T47D (cell line): ENCODE results near the gene CRACDL.

ENCODE experiments used
- DNase-seq, 2 experiments: peaks; one replicate each; pipeline versions ENCODE4 v3.0.0 to v3.0.0-alpha.2; 2011 to 2012; ENCODE audit warnings: low read depth in 1 of 2, low spot score in 1 of 2
- JUND ChIP-seq: IDR thresholded peaks from 2 replicates; pipeline ENCODE4 v1.6.1; 2012; ENCODE audit warnings: low read depth
- in situ Hi-C: cut with HindIII; loops from 2 replicates; pipeline ENCODE4 v1.10.0; 2016; ENCODE audit warnings: low sequenced_read_pairs, low pct_unique_long_range_greater_than_20kb

Gene CRACDL

GRCh38 chr2:98935777-98936352, at the start of gene CRACDL:
TSS of gene CRACDL (minus strand) at chr2:98936225. CDS start at chr2:98846800, 89,425 bp downstream.
- TF ChIP-seq JUND = no peak
- in situ Hi-C loops = no loop called here
- DNase-seq = peak; percentile 30 to 38

GRCh38 chr2:98975611-98976010, 39.6 kb upstream of the CRACDL start:
- TF ChIP-seq JUND = no peak
- in situ Hi-C loops = no loop called here
- no peak for DNase-seq

- DNase-seq = no peak
- no peak for TF ChIP-seq JUND
- in situ Hi-C loops = no loop called here
Observed at GRCh38 chr2:98972582-98973167, 36.6 kb upstream of the CRACDL start.

GRCh38 chr2:98959810-98960507, 23.9 kb upstream of the CRACDL start:
- in situ Hi-C loops = no loop called here
- DNase-seq = no peak
- no peak for TF ChIP-seq JUND

- DNase-seq = no peak
- in situ Hi-C loops = no loop called here
- TF ChIP-seq JUND = no peak
Observed at GRCh38 chr2:98952966-98953365, 16.9 kb upstream of the CRACDL start.

- no peak for DNase-seq
- no peak for TF ChIP-seq JUND
- in situ Hi-C loops = no loop called here
Observed at GRCh38 chr2:98948956-98949739, 13.1 kb upstream of the CRACDL start.

- DNase-seq = no peak
- in situ Hi-C loops = no loop called here
- no peak for TF ChIP-seq JUND
Observed at GRCh38 chr2:98947554-98947953, 11.5 kb upstream of the CRACDL start.

GRCh38 chr2:98946855-98947254, 10.8 kb upstream of the CRACDL start:
- TF ChIP-seq JUND = no peak
- DNase-seq = no peak
- in situ Hi-C loops = no loop called here

GRCh38 chr2:98944775-98945174, 8.8 kb upstream of the CRACDL start:
- DNase-seq = no peak
- no peak for TF ChIP-seq JUND
- in situ Hi-C loops = no loop called here

GRCh38 chr2:98940102-98940501, 4.1 kb upstream of the CRACDL start:
- DNase-seq = no peak
- no peak for TF ChIP-seq JUND
- in situ Hi-C loops = no loop called here

- DNase-seq = no peak
- TF ChIP-seq JUND = no peak
- in situ Hi-C loops = no loop called here
Observed at GRCh38 chr2:98937906-98938305, 1.9 kb upstream of the CRACDL start.

- no peak for TF ChIP-seq JUND
- peak; percentile 34 to 52 for DNase-seq
- in situ Hi-C loops = no loop called here
Observed at GRCh38 chr2:98936353-98937351, 627 bp upstream of the CRACDL start.
